HepG2 (cell line): ENCODE measurements around the gene ULK3. TPM values are rescaled to one million over a fixed set of nuclear protein-coding genes. Genes with fewer than 3 reads are reported as not detected.

Experiments
- PHF5A ChIP-seq: IDR thresholded peaks from one replicate; pipeline ENCODE4 v1.6.1; 2018; ENCODE audit warnings: low read depth, missing genetic modification reagents; ENCODE audit not compliant: unreplicated experiment
- REST ChIP-seq, 2 experiments: IDR thresholded peaks; 2 replicates each; pipeline ENCODE4 v1.6.1; 2011 to 2012; ENCODE audit warnings: low read length in 2 of 2, borderline replicate concordance in 1 of 2, low read depth in 1 of 2, mild to moderate bottlenecking in 1 of 2, moderate library complexity in 1 of 2
- ZBTB7B ChIP-seq: sonication (generic); formaldehyde crosslinking; IDR thresholded peaks from 2 replicates; pipeline ENCODE4 v1.4.0; 2020; ENCODE audit warnings: missing genetic modification reagents
- ZNF12 ChIP-seq: sonication (generic); formaldehyde crosslinking; IDR thresholded peaks from 2 replicates; pipeline ENCODE4 v1.5.0; 2020; ENCODE audit warnings: missing genetic modification reagents
- ZNF337 ChIP-seq: sonication (generic); formaldehyde crosslinking; IDR thresholded peaks from 2 replicates; pipeline ENCODE4 v1.5.1; 2020; ENCODE audit warnings: missing genetic modification reagents, low read depth, mild to moderate bottlenecking, borderline replicate concordance
- ZNF678 ChIP-seq: sonication (generic); formaldehyde crosslinking; IDR thresholded peaks from 2 replicates; pipeline ENCODE4 v1.4.0; 2020; ENCODE audit warnings: mild to moderate bottlenecking, missing genetic modification reagents
- polyA plus RNA-seq, 8 experiments: library from polyadenylated mRNA; depleted of rRNA in 3 of 8; stranded (reverse) in 7 of 8; unstranded in 1 of 8; fragments of >200 nt; fragmentation: Illumina TruSeq in 4 of 8; extraction: Trizol in 4 of 8; gene quantifications; 2 replicates each; pipeline versions ENCODE4 v1.2.1 to v1.2.3, GENCODE V29; 2011 to 2016; ENCODE audit warnings: low read depth in 4 of 8, missing spikeins in 1 of 8, mixed read lengths in 1 of 8; ENCODE audit not compliant: insufficient read depth in 1 of 8
- total RNA-seq, 5 experiments: library from RNA; depleted of rRNA; stranded (reverse); fragments of >200 nt; fragmentation: Illumina TruSeq; extraction: Trizol; gene quantifications; 2 replicates each; pipeline ENCODE4 v1.2.3, GENCODE V29; 2016; ENCODE audit warnings: low read depth in 1 of 5
- TF ChIP-seq, protein P1 (sequence below): sonication (generic); formaldehyde crosslinking; IDR thresholded peaks from 2 replicates; pipeline ENCODE4 v1.4.0; 2020; ENCODE audit warnings: mild to moderate bottlenecking, missing genetic modification reagents
- TF ChIP-seq, protein P2 (sequence below): sonication (generic); formaldehyde crosslinking; IDR thresholded peaks from 2 replicates; pipeline ENCODE4 v1.5.0; 2020; ENCODE audit warnings: missing genetic modification reagents
- TF ChIP-seq, protein P3 (sequence below): sonication (generic); formaldehyde crosslinking; IDR thresholded peaks from 2 replicates; pipeline ENCODE4 v1.4.0; 2020; ENCODE audit warnings: missing genetic modification reagents

The ULK3 gene
- total and polyA plus RNA-seq, 2 of the 13 experiments (the other 11 are each of a cell fraction or from before 2014, with no cell fraction given) = 15.2 to 23.7 TPM

DNA sequence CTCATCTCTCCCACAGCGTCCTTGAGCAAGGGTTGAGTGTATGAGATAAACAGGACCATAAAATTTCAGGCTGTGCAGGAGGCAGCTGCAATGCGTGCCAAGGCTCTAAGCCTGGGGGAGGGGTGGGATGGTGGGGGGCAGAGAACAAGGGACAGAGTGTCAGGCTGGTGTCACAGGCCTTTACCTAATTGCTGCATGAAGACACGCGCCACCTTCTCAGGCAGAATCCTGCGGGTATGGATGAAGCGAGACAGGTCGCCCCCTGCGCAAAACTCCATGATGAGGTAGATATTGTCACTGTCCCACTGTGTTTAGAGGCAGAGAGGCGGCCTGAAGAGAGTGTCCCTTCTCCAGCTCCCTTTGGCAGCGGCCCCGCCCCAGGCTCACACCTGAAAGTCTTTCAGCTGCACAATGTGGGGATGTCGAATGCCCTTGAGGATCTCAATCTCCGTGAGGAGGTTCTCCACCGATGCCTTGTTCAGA is 1.0 kb downstream of the ULK3 start (continued):
- TF ChIP-seq, protein P1, sequence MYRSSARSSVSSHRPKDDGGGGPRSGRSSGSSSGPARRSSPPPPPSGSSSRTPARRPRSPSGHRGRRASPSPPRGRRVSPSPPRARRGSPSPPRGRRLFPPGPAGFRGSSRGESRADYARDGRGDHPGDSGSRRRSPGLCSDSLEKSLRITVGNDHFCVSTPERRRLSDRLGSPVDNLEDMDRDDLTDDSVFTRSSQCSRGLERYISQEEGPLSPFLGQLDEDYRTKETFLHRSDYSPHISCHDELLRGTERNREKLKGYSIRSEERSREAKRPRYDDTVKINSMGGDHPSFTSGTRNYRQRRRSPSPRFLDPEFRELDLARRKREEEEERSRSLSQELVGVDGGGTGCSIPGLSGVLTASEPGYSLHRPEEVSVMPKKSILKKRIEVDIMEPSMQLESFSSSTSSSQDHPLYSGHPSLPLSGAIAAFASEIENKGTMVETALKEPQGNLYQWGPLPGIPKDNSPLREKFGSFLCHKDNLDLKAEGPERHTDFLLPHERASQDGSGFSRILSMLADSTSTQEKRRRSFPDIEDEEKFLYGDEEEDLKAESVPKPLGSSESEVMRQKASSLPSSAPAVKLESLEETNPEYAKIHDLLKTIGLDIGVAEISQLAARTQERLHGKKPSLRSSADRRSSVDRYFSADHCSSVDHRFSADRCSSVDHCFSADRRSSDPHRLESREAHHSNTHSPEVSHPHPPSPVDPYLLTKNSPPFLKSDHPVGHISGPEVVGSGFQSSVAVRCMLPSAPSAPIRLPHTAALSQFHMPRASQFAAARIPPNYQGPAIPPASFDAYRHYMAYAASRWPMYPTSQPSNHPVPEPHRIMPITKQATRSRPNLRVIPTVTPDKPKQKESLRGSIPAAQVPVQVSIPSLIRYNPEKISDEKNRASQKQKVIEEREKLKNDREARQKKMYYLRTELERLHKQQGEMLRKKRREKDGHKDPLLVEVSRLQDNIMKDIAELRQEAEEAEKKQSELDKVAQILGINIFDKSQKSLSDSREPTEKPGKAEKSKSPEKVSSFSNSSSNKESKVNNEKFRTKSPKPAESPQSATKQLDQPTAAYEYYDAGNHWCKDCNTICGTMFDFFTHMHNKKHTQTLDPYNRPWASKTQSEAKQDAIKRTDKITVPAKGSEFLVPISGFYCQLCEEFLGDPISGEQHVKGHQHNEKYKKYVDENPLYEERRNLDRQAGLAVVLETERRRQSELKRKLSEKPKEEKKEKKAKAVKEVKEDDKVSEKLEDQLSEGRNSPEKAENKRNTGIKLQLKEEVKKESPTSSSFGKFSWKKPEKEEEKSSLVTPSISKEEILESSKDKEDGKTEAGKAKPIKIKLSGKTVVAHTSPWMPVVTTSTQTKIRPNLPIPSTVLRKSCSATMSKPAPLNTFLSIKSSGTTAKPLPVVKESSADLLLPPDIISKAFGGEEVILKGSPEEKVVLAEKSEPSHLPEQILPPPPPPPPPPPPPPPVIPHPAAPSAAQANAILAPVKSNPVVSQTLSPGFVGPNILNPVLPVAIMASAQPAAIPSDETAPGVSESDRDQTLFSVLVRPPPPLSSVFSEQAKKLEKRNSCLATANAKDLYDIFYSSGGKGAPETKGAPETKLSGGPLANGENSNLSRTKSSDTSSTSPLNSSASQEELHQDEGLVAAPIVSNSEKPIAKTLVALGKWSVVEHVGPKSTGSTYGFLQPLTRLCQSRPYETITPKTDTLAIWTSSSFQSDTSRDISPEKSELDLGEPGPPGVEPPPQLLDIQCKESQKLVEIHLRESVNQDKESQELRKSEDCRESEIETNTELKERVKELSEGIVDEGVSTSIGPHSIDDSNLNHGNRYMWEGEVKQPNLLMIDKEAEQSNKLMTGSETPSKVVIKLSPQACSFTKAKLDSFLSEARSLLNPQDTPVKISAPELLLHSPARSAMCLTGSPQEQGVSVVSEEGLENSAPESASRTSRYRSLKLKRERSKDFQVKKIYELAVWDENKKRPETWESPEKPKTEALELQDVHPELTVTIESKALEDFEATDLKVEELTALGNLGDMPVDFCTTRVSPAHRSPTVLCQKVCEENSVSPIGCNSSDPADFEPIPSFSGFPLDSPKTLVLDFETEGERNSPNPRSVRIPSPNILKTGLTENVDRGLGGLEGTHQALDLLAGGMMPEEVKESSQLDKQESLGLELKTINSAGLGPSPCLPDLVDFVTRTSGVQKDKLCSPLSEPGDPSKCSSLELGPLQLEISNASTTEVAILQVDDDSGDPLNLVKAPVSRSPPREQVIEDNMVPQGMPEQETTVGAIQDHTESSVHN (CRISPR knock-in tag) = no peak
- TF ChIP-seq, protein P2, sequence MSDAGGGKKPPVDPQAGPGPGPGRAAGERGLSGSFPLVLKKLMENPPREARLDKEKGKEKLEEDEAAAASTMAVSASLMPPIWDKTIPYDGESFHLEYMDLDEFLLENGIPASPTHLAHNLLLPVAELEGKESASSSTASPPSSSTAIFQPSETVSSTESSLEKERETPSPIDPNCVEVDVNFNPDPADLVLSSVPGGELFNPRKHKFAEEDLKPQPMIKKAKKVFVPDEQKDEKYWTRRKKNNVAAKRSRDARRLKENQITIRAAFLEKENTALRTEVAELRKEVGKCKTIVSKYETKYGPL (CRISPR knock-in tag) = no peak
- TF ChIP-seq PHF5A (CRISPR knock-in tag) (no peak), ZNF678 (CRISPR knock-in tag) (no peak), ZBTB7B (no peak), ZNF12 (CRISPR knock-in tag) (no peak), REST (IDR thresholded peaks at IDR 0.05; ENCODE audit: borderline replicate concordance in 1 of 2, low read depth in 1 of 2, low read length in 2 of 2) (no peak), ZNF337 (CRISPR knock-in tag) (no peak)
- TF ChIP-seq, protein P3, sequence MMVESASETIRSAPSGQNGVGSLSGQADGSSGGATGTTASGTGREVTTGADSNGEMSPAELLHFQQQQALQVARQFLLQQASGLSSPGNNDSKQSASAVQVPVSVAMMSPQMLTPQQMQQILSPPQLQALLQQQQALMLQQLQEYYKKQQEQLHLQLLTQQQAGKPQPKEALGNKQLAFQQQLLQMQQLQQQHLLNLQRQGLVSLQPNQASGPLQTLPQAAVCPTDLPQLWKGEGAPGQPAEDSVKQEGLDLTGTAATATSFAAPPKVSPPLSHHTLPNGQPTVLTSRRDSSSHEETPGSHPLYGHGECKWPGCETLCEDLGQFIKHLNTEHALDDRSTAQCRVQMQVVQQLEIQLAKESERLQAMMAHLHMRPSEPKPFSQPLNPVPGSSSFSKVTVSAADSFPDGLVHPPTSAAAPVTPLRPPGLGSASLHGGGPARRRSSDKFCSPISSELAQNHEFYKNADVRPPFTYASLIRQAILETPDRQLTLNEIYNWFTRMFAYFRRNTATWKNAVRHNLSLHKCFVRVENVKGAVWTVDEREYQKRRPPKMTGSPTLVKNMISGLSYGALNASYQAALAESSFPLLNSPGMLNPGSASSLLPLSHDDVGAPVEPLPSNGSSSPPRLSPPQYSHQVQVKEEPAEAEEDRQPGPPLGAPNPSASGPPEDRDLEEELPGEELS (CRISPR knock-in tag) = no peak
